ENCODE measurements around the gene EZH1.

Gene EZH1

DNA sequence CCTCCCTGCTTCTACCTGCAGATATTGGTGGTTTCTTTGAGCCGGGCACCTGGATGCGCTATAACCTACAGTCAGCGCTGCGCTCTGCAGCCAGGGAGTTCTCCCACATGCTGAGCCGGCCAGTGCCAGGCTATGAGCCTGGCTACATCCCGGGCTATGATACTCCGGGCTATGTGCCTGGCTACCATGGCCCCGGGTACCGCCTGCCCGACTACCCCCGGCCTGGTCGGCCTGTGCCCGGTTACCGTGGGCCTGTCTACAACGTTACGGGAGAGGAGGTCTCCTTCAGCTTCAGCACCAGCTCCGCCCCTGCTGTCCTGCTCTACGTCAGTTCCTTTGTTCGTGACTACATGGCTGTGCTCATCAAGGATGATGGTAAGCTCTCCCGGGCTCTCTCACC lies 49.3 kb downstream of the EZH1 start:
- TF ChIP-seq EP300 (IDR thresholded peaks at IDR 0.05; ENCODE audit: borderline replicate concordance) = no peak
- TF ChIP-seq CREB1 (IDR thresholded peaks at IDR 0.05; ENCODE audit: low read depth) = no peak
- no peak for TF ChIP-seq FOXM1 (IDR thresholded peaks at IDR 0.05; ENCODE audit: borderline replicate concordance, low read depth)
- TF ChIP-seq, protein P1, sequence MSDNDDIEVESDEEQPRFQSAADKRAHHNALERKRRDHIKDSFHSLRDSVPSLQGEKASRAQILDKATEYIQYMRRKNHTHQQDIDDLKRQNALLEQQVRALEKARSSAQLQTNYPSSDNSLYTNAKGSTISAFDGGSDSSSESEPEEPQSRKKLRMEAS (IDR thresholded peaks at IDR 0.05) = no peak
- no peak for TF ChIP-seq YY1 (IDR thresholded peaks at IDR 0.05; ENCODE audit: low read depth)
- TF ChIP-seq EGR1 (IDR thresholded peaks at IDR 0.05) = no peak
- TF ChIP-seq TEAD4 (IDR thresholded peaks at IDR 0.05) = no peak
- no peak for TF ChIP-seq RAD21 (IDR thresholded peaks at IDR 0.05; ENCODE audit: low read depth)
- no peak for TF ChIP-seq TAF1 (IDR thresholded peaks at IDR 0.05; ENCODE audit: low read depth)
- no peak for TF ChIP-seq NFIC (IDR thresholded peaks at IDR 0.05)
- TF ChIP-seq, protein P2, sequence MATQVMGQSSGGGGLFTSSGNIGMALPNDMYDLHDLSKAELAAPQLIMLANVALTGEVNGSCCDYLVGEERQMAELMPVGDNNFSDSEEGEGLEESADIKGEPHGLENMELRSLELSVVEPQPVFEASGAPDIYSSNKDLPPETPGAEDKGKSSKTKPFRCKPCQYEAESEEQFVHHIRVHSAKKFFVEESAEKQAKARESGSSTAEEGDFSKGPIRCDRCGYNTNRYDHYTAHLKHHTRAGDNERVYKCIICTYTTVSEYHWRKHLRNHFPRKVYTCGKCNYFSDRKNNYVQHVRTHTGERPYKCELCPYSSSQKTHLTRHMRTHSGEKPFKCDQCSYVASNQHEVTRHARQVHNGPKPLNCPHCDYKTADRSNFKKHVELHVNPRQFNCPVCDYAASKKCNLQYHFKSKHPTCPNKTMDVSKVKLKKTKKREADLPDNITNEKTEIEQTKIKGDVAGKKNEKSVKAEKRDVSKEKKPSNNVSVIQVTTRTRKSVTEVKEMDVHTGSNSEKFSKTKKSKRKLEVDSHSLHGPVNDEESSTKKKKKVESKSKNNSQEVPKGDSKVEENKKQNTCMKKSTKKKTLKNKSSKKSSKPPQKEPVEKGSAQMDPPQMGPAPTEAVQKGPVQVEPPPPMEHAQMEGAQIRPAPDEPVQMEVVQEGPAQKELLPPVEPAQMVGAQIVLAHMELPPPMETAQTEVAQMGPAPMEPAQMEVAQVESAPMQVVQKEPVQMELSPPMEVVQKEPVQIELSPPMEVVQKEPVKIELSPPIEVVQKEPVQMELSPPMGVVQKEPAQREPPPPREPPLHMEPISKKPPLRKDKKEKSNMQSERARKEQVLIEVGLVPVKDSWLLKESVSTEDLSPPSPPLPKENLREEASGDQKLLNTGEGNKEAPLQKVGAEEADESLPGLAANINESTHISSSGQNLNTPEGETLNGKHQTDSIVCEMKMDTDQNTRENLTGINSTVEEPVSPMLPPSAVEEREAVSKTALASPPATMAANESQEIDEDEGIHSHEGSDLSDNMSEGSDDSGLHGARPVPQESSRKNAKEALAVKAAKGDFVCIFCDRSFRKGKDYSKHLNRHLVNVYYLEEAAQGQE (IDR thresholded peaks at IDR 0.05; ENCODE audit: low read depth) = no peak
- TF ChIP-seq CEBPB (IDR thresholded peaks at IDR 0.05) = no peak
- no peak for TF ChIP-seq TCF12 (IDR thresholded peaks at IDR 0.05; ENCODE audit: low read depth)
- TF ChIP-seq, protein P3, sequence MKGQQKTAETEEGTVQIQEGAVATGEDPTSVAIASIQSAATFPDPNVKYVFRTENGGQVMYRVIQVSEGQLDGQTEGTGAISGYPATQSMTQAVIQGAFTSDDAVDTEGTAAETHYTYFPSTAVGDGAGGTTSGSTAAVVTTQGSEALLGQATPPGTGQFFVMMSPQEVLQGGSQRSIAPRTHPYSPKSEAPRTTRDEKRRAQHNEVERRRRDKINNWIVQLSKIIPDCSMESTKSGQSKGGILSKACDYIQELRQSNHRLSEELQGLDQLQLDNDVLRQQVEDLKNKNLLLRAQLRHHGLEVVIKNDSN (IDR thresholded peaks at IDR 0.05) = no peak
- TF ChIP-seq ZBTB7A (IDR thresholded peaks at IDR 0.05; ENCODE audit: low read depth) = no peak

DNA sequence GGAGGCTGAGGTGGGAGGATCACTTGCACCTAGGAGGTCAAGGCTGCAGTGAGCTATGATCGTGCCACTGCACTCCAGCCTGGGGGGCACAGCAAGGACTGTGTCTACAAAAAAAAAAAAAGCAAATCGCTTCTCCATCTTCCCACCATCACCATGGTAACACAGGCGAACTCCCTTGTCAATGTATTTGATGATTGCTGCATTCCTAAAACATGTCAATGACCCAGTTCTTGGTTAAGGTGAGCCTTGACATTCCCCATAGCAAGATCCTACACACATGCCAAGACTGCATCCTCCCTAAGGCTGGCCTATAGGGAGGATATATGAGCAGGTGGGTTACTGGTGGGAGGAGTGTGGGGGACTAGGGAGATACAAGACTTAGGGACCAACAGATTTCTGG lies 50.3 kb downstream of the EZH1 start:
- TF ChIP-seq EGR1 (IDR thresholded peaks at IDR 0.05) (no peak), RAD21 (IDR thresholded peaks at IDR 0.05; ENCODE audit: low read depth) (no peak), TAF1 (IDR thresholded peaks at IDR 0.05; ENCODE audit: low read depth) (no peak)

DNA sequence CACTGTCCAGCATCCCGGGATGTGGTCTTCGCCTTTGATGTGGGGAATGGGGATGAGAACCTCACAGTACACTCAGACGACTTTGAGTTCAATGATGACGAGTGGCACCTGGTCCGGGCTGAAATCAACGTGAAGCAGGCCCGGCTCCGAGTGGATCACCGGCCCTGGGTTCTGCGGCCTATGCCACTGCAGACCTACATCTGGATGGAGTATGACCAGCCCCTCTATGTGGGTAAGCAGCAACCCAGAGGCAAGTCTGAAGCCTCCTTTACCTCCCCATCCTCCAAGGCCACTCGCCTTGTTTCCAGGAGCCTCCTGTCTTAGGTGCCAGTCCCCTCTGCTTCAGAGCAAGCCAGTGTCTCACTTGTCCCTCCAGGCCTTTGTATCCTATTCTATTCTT lies 52.4 kb downstream of the EZH1 start:
- TF ChIP-seq FOXM1 (IDR thresholded peaks at IDR 0.05; ENCODE audit: borderline replicate concordance, low read depth) = no peak
- TF ChIP-seq RAD21 (IDR thresholded peaks at IDR 0.05; ENCODE audit: low read depth) = no peak
- TF ChIP-seq EP300 (IDR thresholded peaks at IDR 0.05; ENCODE audit: borderline replicate concordance) = no peak
- TF ChIP-seq, protein P3 (IDR thresholded peaks at IDR 0.05) = no peak
- no peak for TF ChIP-seq CEBPB (IDR thresholded peaks at IDR 0.05)

DNA sequence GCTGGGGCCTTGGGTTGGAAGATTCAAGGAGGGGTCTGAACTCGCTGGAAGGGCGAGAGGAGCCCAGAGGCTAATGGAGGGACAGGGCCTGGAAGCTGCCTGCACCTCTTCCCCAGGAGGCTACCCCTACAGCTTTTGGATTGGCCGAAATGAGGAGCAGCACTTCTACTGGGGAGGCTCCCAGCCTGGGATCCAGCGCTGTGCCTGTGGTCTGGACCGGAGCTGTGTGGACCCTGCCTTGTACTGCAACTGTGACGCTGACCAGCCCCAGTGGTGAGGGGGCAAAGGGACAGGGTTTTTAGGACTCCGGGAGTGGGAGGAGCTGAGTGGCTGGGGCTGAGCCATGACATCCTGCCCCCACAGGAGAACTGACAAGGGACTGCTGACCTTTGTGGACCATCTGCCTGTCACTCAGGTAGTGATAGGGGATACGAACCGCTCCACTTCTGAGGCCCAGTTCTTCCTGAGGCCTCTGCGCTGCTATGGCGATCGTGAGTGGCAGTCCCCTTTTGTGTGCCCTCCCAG lies 53.8 kb downstream of the EZH1 start:
- TF ChIP-seq NFIC (IDR thresholded peaks at IDR 0.05) (no peak), YY1 (IDR thresholded peaks at IDR 0.05; ENCODE audit: low read depth) (no peak)
- TF ChIP-seq, protein P1 (IDR thresholded peaks at IDR 0.05) = no peak

DNA sequence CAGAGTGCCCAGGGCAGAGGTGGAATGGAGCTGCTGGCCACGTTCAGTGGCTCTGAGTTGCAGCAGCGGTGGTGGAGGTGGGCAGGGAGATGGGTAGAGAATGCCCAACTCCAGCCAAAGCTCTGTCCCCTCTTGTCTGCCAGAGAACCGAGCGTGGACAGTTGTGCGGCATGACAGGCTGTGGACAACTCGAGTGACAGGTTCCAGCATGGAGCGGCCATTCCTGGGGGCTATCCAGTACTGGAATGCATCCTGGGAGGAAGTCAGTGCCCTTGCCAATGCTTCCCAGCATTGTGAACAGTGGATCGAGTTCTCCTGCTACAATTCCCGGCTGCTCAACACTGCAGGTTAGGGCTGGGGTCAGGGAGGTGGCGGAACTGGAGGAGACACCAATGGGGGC lies 54.2 kb downstream of the EZH1 start:
- TF ChIP-seq TCF12 (IDR thresholded peaks at IDR 0.05; ENCODE audit: low read depth) = no peak
- TF ChIP-seq NFIC (IDR thresholded peaks at IDR 0.05) = no peak

DNA sequence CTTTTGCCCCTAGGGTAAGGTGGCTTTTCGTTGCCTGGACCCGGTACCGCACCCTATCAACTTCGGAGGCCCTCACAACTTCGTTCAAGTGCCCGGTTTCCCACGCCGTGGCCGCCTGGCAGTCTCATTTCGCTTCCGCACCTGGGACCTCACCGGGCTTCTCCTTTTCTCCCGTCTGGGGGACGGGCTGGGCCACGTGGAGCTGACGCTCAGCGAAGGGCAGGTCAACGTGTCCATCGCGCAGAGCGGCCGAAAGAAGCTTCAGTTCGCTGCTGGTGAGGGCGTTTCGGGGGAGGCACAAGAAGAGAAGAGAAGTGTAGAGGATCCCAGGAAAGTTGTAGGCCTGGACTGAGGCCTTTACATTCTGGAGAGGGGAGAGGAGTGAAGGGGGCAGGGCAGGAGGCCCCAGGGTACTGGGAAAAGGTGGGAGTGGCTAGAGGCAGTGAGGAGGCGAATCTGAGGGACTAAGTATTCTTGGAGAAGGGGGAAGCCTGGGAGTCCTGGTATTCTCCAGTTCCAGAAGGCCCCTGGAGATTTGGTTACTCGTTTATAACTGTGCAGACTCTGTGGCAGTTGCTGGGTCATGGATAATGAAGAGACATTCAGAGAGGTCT lies 57.0 kb downstream of the EZH1 start:
- no peak for TF ChIP-seq RAD21 (IDR thresholded peaks at IDR 0.05; ENCODE audit: low read depth)
- TF ChIP-seq YY1 (IDR thresholded peaks at IDR 0.05; ENCODE audit: low read depth) = no peak
- no peak for TF ChIP-seq NFIC (IDR thresholded peaks at IDR 0.05)
- TF ChIP-seq, protein P2 (IDR thresholded peaks at IDR 0.05; ENCODE audit: low read depth) = no peak
- no peak for TF ChIP-seq TEAD4 (IDR thresholded peaks at IDR 0.05)
- TF ChIP-seq, protein P3 (IDR thresholded peaks at IDR 0.05) = no peak
- TF ChIP-seq EP300 (IDR thresholded peaks at IDR 0.05; ENCODE audit: borderline replicate concordance) = no peak
- no peak for TF ChIP-seq TAF1 (IDR thresholded peaks at IDR 0.05; ENCODE audit: low read depth)
- TF ChIP-seq ZBTB7A (IDR thresholded peaks at IDR 0.05; ENCODE audit: low read depth) = no peak
- TF ChIP-seq CREB1 (IDR thresholded peaks at IDR 0.05; ENCODE audit: low read depth) = no peak
- TF ChIP-seq EGR1 (IDR thresholded peaks at IDR 0.05) = no peak
- TF ChIP-seq FOXM1 (IDR thresholded peaks at IDR 0.05; ENCODE audit: borderline replicate concordance, low read depth) = no peak
- no peak for TF ChIP-seq TCF12 (IDR thresholded peaks at IDR 0.05; ENCODE audit: low read depth)
- no peak for TF ChIP-seq CEBPB (IDR thresholded peaks at IDR 0.05)
- TF ChIP-seq, protein P1 (IDR thresholded peaks at IDR 0.05) = no peak

Data from Ishikawa (cell line).